Cardiac fibroblast (primary cell): ENCODE measurements around the gene SPOCK3.

Experiments used
- DNase-seq, 2 donors: peaks; one replicate each; pipeline versions ENCODE4 v3.0.0 to v3.0.0-alpha.2; 2010; ENCODE audit warnings: low read depth in 2 of 2
- H3K4me3 ChIP-seq, 2 donors: replicated peaks in 1 of 2; 1 replicate in 1 of 2; 2 replicates in 1 of 2; pipeline ENCODE4 v1.5.1; 2011; ENCODE audit warnings: low read depth in 2 of 2, low read length in 2 of 2, mild to moderate bottlenecking in 2 of 2, moderate library complexity in 1 of 2
- CTCF ChIP-seq: IDR thresholded peaks from one replicate; pipeline ENCODE4 v1.5.1; 2011; ENCODE audit warnings: low read depth, mild to moderate bottlenecking, low read length, inconsistent platforms

SPOCK3 gene

GRCh38 chr4:167238226-167238625, 3.9 kb upstream of the SPOCK3 start:
- no peak for TF ChIP-seq CTCF
- H3K4me3 ChIP-seq, result no peak overlapping the region
- DNase-seq, result no peak

- peak; percentile 4 to 6 for DNase-seq
- H3K4me3 ChIP-seq, result peak overlapping the region; percentile 53 to 65
- no peak for TF ChIP-seq CTCF
These were observed 494 bp downstream of the SPOCK3 start for GRCh38 chr4:167233685-167234315.

GRCh38 chr4:167232805-167233684, 1.2 kb downstream of the SPOCK3 start:
- H3K4me3 ChIP-seq, result peak overlapping the region in 1 of 2 donors; percentile 65
- TF ChIP-seq CTCF, result no peak
- no peak for DNase-seq

- DNase-seq, result no peak
- no peak for TF ChIP-seq CTCF
- H3K4me3 ChIP-seq, result no peak overlapping the region
These were observed 3.5 kb downstream of the SPOCK3 start for GRCh38 chr4:167230744-167231143.

- H3K4me3 ChIP-seq, result no peak overlapping the region
- no peak for TF ChIP-seq CTCF
- DNase-seq, result no peak
These were observed 12.2 kb downstream of the SPOCK3 start for GRCh38 chr4:167222099-167222498.

- no peak for TF ChIP-seq CTCF
- no peak overlapping the region for H3K4me3 ChIP-seq
- DNase-seq, result no peak
These were observed 13.2 kb downstream of the SPOCK3 start for GRCh38 chr4:167221084-167221483.
